Measurements from ENCODE around the gene SOBP. TPM values are rescaled to one million over a fixed set of nuclear protein-coding genes. Genes with fewer than 3 reads are reported as not detected.

SOBP gene
- total and polyA plus RNA-seq, 2 donors (not counting 1 experiment from before 2014, with no cell fraction given), result 0.82 to 1.5 TPM

DNA sequence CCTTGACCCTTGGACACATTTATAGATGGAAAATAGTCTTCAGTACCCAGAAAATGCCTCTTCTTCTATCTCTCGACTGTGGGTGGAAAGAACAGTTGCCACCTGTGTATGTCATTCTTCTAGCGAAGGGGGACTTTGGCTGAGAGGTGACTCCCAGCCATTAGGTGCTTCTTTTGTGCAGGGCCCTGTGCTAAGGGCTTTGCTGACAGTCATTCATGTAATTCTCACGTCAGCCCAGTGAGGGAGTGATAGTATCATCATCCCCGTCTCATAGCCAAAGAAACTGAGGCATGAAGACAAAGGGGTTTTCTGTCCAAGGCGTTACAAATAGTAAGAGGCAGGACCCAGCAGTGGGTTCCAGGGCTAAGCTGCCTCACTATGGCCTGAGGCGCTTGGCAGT lies 173.4 kb downstream of the SOBP start:
- Histone ChIP-seq H3K27me3 (replicated peaks in 1 of 4; ENCODE audit: control extremely low read depth in 1 of 4, control insufficient read depth in 3 of 4, insufficient read depth in 4 of 4, low read length in 3 of 4) (no peaks in the 10 kb centered on the region), H3K9me3 (ENCODE audit: control extremely low read depth in 1 of 3, control insufficient read depth in 2 of 3, insufficient read depth in 1 of 3, low read length in 2 of 3) (no peaks in the 10 kb centered on the region), H3K4me3 (ENCODE audit: control extremely low read depth in 1 of 5, extremely low read depth in 1 of 5, insufficient read depth in 1 of 5, low read depth in 2 of 5, low read length in 4 of 5) (no peak overlapping the region), H4K20me1 (ENCODE audit: control insufficient read depth, insufficient read depth, low read length, poor library complexity, severe bottlenecking) (no peaks in the 10 kb centered on the region), H2AFZ (ENCODE audit: insufficient read depth, low read depth, low read length, poor library complexity, severe bottlenecking) (no peak overlapping the region), H3K27ac (ENCODE audit: low read length in 2 of 2) (no peak overlapping the region), H3K4me1 (ENCODE audit: control insufficient read depth in 2 of 2, insufficient read depth in 2 of 2, low read length in 2 of 2) (peaks cover 37 to 40% of the 10 kb centered on the region in 2 donors), H3K36me3 (replicated peaks in 1 of 2; ENCODE audit: control extremely low read depth in 1 of 2, control insufficient read depth in 1 of 2, extremely low read depth in 1 of 2, insufficient read depth in 2 of 2, low read length in 1 of 2) (no peaks in the 10 kb centered on the region), H3K79me2 (ENCODE audit: control insufficient read depth, insufficient read depth, low read length) (peaks cover 3% of the 10 kb centered on the region), H3K4me2 (replicated peaks; ENCODE audit: low read depth, low read length, poor library complexity, severe bottlenecking) (no peak overlapping the region), H3K9ac (ENCODE audit: low read length) (no peak overlapping the region)
- DNase-seq, result no peak
- intact Hi-C loops (cut with micrococcal nuclease), result no loop called here
- no peak for ATAC-seq (ENCODE audit: low read depth)
- no peaks in the 10 kb centered on the region for H3K27me3 Mint-ChIP-seq
- peaks cover 47% of the 10 kb centered on the region for H3K4me1 Mint-ChIP-seq
- CTCF ChIA-PET, result no interaction called here
- POLR2A ChIA-PET, result no interaction called here
- no peaks in the 10 kb centered on the region for H3K9me3 Mint-ChIP-seq (ENCODE audit: insufficient read depth)
- WGBS (ENCODE audit: insufficient coverage), result 88% methylated on average over 5 of the region's 6 CpGs
- no peak overlapping the region for H3K27ac Mint-ChIP-seq
- no peak for TF ChIP-seq EZH2 (IDR thresholded peaks at IDR 0.05; ENCODE audit: borderline replicate concordance, insufficient read depth, low read depth, low read length, poor library complexity, severe bottlenecking)
- TF ChIP-seq, protein P1, sequence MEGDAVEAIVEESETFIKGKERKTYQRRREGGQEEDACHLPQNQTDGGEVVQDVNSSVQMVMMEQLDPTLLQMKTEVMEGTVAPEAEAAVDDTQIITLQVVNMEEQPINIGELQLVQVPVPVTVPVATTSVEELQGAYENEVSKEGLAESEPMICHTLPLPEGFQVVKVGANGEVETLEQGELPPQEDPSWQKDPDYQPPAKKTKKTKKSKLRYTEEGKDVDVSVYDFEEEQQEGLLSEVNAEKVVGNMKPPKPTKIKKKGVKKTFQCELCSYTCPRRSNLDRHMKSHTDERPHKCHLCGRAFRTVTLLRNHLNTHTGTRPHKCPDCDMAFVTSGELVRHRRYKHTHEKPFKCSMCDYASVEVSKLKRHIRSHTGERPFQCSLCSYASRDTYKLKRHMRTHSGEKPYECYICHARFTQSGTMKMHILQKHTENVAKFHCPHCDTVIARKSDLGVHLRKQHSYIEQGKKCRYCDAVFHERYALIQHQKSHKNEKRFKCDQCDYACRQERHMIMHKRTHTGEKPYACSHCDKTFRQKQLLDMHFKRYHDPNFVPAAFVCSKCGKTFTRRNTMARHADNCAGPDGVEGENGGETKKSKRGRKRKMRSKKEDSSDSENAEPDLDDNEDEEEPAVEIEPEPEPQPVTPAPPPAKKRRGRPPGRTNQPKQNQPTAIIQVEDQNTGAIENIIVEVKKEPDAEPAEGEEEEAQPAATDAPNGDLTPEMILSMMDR (IDR thresholded peaks at IDR 0.05), result no peak
- no peak overlapping the region for H3K4me3 Mint-ChIP-seq

DNA sequence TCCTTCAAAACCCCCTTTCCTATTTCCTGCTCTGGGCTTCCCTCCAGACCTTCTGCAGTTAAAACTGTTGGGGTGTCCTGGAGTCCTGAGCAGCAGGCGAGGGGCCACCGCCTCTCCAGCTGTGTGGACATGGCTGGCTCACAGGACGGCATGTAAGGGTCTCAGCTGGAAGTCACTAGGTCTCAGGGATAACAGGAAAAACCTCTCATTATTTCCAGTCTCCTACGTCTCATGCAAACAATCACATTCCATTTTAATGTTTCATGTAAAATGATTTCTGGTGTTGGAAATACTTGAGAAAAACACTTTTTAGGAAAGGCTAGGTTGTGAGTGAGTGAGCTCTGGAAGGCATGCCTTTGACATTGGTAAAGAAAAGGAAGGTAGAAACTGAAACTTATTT lies 175.5 kb downstream of the SOBP start:
- no peak overlapping the region for H3K4me3 Mint-ChIP-seq
- Histone ChIP-seq H3K27ac (ENCODE audit: low read length in 2 of 2) (no peak overlapping the region), H2AFZ (ENCODE audit: insufficient read depth, low read depth, low read length, poor library complexity, severe bottlenecking) (no peak overlapping the region), H3K36me3 (replicated peaks in 1 of 2; ENCODE audit: control extremely low read depth in 1 of 2, control insufficient read depth in 1 of 2, extremely low read depth in 1 of 2, insufficient read depth in 2 of 2, low read length in 1 of 2) (no peaks in the 10 kb centered on the region), H3K4me3 (ENCODE audit: control extremely low read depth in 1 of 5, extremely low read depth in 1 of 5, insufficient read depth in 1 of 5, low read depth in 2 of 5, low read length in 4 of 5) (no peak overlapping the region), H3K27me3 (replicated peaks in 1 of 4; ENCODE audit: control extremely low read depth in 1 of 4, control insufficient read depth in 3 of 4, insufficient read depth in 4 of 4, low read length in 3 of 4) (no peaks in the 10 kb centered on the region), H3K79me2 (ENCODE audit: control insufficient read depth, insufficient read depth, low read length) (no peaks in the 10 kb centered on the region), H3K4me1 (ENCODE audit: control insufficient read depth in 2 of 2, insufficient read depth in 2 of 2, low read length in 2 of 2) (peaks cover 43 to 47% of the 10 kb centered on the region in 2 donors), H4K20me1 (ENCODE audit: control insufficient read depth, insufficient read depth, low read length, poor library complexity, severe bottlenecking) (no peaks in the 10 kb centered on the region), H3K9ac (ENCODE audit: low read length) (no peak overlapping the region), H3K4me2 (replicated peaks; ENCODE audit: low read depth, low read length, poor library complexity, severe bottlenecking) (no peak overlapping the region), H3K9me3 (ENCODE audit: control extremely low read depth in 1 of 3, control insufficient read depth in 2 of 3, insufficient read depth in 1 of 3, low read length in 2 of 3) (peaks cover 0 to 9% (median 0%) of the 10 kb centered on the region in 3 donors)
- peaks cover 47% of the 10 kb centered on the region for H3K4me1 Mint-ChIP-seq
- H3K27ac Mint-ChIP-seq, result no peak overlapping the region
- no peak for DNase-seq
- H3K9me3 Mint-ChIP-seq (ENCODE audit: insufficient read depth), result no peaks in the 10 kb centered on the region
- ChIA-PET CTCF (interaction anchor here (0.9 to 1.8 kb wide), 2 partner anchors 10 to 348 kb away, joined by 5 to 10 read pairs; no protein-coding TSS in a partner anchor), POLR2A (no interaction called here)
- 100% methylated on average over 3 of the region's 4 CpGs for WGBS (ENCODE audit: insufficient coverage)
- ATAC-seq (ENCODE audit: low read depth), result no peak
- intact Hi-C loops (cut with micrococcal nuclease), result no loop called here
- H3K27me3 Mint-ChIP-seq, result no peaks in the 10 kb centered on the region
- no peak for TF ChIP-seq EZH2 (IDR thresholded peaks at IDR 0.05; ENCODE audit: borderline replicate concordance, insufficient read depth, low read depth, low read length, poor library complexity, severe bottlenecking)
- TF ChIP-seq, protein P1 (IDR thresholded peaks at IDR 0.05), result no peak
